Retinal pigment epithelial cell (primary cell): Measurements from ENCODE around the gene JADE3.

Source experiments
- DNase-seq: peaks from one replicate; pipeline ENCODE4 v3.0.0-alpha.2; 2010; ENCODE audit warnings: low read depth
- H3K4me3 ChIP-seq: 2 replicates; pipeline ENCODE4 v1.5.1; 2011; ENCODE audit warnings: mild to moderate bottlenecking, low read length, control low read depth, moderate library complexity
- CTCF ChIP-seq: conservative IDR thresholded peaks from 2 replicates; pipeline ENCODE4 v1.5.1; 2011; ENCODE audit warnings: low read depth, low read length, control low read depth, inconsistent platforms

The JADE3 gene

GRCh38 chrX:46957297-46957696 is 45.1 kb downstream of the JADE3 start:
- H3K4me3 ChIP-seq, result no peak overlapping the region
- TF ChIP-seq CTCF, result no peak
- DNase-seq, result peak; percentile 46

GRCh38 chrX:46959101-46959500 is 46.9 kb downstream of the JADE3 start:
- no peak for TF ChIP-seq CTCF
- no peak overlapping the region for H3K4me3 ChIP-seq
- no peak for DNase-seq

GRCh38 chrX:46959985-46960700 is 47.9 kb downstream of the JADE3 start:
- no peak overlapping the region for H3K4me3 ChIP-seq
- no peak for DNase-seq
- TF ChIP-seq CTCF, result no peak

- no peak overlapping the region for H3K4me3 ChIP-seq
- TF ChIP-seq CTCF, result no peak
- no peak for DNase-seq
Observed at GRCh38 chrX:46961097-46961496, 48.9 kb downstream of the JADE3 start.

GRCh38 chrX:46961574-46962283 is 49.5 kb downstream of the JADE3 start:
- TF ChIP-seq CTCF, result no peak
- H3K4me3 ChIP-seq, result no peak overlapping the region
- no peak for DNase-seq

GRCh38 chrX:46965125-46965758 is 53.0 kb downstream of the JADE3 start:
- TF ChIP-seq CTCF, result no peak
- H3K4me3 ChIP-seq, result no peak overlapping the region
- no peak for DNase-seq
